ENCODE results near the gene EVI5.
"Not testable (repeated sequence)": the region's sequence is repeated elsewhere in the genome, so short reads cannot be mapped to it uniquely, and the experiment has no call there.

EVI5 gene

GRCh38 chr1:92567211-92567868 is 217.6 kb downstream of the EVI5 start:
- no peak for DNase-seq

- DNase-seq: no peak
Observed at GRCh38 chr1:92563457-92564216, 221.3 kb downstream of the EVI5 start.

DNA sequence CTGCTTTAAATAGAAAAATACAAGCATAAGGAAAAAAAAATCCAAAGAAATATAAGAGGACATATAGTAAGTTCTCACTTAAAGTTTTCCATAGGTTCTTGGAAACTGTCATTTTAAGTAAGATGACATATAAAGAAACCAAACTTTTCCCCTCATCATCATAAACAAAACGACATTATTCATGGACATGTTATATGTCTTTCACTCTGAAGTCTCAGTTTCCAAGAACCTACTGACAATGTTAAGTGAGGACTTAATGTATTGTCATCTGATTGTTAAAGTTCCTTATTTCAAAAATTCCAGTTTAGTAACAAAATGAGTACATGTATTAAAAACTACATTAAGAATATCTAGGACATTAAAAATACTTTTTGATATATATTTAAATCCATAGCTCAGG is 228.6 kb downstream of the EVI5 start:
- DNase-seq: no peak

DNA sequence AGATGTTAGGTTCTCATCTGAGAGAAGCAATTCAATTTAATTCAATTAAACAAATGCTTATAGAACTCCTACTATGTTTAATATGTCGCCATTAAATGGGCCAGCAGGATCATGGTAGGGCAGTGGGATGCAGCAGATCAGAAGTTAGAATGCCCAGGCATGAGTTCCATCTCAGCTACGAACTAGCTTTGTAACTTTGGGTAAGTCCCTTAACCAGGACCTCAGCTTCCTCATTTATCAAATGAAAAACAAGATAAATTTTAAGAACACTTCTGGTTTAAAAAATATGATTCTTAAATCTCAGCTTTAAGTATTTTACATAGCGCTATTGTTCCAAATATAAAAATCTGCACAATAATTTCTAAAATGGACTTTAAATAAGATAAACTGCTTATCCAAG is 230.7 kb downstream of the EVI5 start:
- DNase-seq: no peak

DNA sequence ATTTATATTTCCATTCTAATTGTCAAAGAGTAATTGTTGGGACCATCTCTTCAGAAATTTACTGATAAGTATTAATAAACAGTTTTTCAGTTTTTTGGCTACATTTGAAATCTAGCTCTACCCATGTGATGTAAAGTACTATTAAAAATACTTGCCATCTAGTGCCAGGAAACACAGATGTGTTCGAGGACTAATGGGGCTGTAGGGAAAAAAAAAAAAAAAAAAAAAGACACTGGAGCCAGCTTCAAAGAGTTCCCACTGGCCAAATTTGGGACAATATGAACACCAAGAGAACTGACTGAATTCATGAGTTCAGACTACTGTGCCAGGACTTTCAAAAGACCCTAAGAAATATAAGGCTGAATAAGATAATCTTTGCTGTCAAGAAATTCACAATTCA is 233.0 kb downstream of the EVI5 start:
- no peak for DNase-seq

DNA sequence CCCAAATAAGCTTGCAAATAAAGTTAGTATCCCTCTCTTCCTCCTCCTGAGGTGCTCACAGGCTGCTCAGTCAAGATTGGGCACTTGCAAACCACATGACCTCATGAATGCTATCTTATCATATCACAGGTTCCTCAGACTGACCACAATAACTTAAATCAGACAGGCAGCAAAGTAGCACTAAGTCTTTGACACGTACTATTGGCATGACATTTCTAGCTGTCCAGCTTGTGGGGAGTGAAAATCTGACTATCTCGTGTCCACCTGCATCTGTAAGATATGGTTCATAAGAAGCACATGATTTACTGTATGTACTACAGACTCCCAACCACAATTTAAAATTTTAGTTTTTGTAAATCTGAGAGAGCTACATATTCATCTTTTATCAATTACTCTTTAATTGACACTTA is 240.1 kb downstream of the EVI5 start:
- peak in 1 of 2 donors; percentile 10 for DNase-seq

- DNase-seq: no peak
Observed at GRCh38 chr1:92543131-92544055, 241.5 kb downstream of the EVI5 start.

- peak in 1 of 2 donors; percentile 34 for DNase-seq
Observed at GRCh38 chr1:92538413-92539061, 246.4 kb downstream of the EVI5 start.

DNA sequence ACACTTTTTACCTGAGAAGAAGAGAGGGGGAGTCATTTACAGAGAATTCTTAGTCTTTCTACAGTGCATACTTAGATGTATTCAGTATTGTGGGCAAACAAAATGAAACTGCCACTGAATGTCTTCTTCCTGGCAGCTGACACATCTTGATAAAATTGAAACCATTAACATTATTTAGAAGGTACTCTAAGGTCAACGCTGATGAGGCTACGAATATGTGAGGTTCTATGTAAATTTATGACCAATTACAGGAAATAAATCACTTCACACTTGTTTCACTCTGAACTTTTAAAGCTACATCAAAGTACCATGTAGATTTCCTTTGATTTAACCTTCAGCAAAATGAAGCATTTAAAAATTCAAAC is 246.9 kb downstream of the EVI5 start:
- peak; percentile 5 to 74 for DNase-seq

- peak; percentile 4 to 81 for DNase-seq
Observed at GRCh38 chr1:92536980-92537884, 247.7 kb downstream of the EVI5 start.

DNA sequence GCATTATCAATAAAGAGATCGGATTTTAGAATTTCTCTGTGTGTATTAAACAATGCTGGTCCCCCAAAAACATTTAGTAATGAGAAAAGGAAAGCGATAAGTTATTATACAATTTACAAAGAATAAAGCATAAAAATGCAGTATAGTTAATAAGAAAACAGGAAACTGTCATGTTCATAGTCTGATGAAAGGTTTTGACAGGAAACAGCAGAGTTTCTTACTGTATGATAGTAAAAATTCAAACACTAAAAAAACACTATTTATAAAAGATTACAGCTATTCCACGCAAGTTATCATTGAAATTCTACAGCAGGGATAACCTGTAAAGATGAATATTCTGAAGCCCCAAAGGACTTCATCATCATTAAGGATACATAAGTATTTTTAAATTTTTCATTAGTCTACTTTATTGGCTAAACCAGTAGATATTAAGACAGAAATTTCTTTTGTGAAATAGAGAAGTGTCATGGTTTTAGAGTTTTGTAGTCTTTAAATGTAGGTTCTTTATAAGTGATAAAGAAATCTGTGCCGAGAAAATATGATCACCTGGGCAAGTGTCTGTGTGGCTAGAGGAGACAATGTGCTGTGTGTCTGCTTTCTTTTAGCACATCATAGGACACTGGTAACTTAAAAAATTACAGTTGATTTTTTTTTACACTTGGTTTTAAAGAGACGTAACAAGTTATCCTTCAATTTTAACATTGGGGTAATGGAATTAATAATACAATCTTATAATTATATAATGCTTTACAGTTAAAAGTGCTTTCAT is 248.5 kb downstream of the EVI5 start:
- peak in 1 of 2 donors; percentile 37 for DNase-seq

DNA sequence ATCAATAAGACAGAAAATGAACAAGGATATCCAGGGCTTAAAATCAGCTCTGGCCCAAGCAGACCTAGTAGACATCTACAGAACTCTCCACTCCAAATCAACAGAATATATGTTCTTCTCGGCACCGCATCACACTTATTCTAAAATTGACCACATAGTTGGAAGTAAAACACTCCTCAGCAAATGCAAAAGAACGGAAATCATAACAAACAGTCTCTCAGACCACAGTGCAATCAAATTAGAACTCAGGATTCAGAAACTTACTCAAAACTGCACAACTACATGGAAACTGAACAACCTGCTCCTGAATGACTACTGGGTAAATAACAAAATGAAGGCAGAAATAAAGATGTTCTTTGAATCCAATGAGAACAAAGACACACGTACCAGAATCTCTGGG is 252.5 kb downstream of the EVI5 start:
- peak in 1 of 2 donors; percentile 36 for DNase-seq

- not testable (repeated sequence) for DNase-seq
Observed at GRCh38 chr1:92531939-92532338, 253.0 kb downstream of the EVI5 start.

DNA sequence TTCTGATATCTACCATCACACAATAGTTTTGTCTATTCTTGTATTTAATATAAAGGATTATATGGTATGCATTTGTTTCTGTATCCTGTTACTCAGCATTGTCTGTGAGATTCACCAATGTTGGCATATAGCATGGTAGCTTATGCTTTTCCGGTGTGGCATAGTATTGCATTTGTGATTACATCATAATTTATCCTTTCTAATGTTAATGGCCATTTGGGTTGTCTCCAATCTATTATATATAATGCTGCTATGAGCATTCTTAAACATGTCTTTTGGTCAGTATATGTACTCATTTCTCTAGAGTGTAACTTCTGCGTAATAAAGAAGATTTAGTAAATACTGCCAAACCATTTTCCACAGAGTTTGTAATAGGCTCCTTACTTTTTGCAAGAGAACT is 257.2 kb downstream of the EVI5 start:
- no peak for DNase-seq

DNA sequence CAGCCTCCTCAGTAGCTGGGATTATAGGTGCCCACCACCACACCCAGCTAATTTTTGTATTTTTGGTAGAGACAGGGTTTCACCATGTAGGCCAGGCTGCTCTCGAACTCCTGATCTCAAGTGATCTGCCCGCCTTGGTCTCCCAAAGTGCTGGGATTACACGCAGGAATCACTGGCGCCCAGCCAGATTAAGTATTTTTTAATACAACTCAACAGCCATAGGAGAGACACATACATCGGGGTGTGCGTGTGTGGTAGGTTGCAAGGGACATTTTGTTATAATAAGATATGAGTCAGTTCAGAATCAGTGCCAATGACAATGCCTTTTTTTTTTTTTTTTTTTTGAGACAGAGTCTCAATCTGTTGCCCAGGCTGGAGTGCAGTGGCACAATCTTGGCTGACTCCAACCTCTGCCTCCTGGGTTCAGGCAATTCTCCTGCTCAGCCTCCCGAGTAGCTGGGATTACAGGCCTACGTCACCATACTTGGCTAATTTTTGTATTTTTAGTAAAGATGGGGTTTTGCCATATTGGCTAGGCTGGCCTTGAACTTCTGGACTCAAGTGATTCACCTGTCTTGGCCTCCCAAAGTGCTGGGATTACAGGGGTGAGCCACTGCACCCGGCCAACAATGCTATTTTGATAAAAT is 259.8 kb downstream of the EVI5 start:
- not testable (repeated sequence) for DNase-seq

GRCh38 chr1:92519043-92519442 is 265.9 kb downstream of the EVI5 start:
- no peak for DNase-seq

DNA sequence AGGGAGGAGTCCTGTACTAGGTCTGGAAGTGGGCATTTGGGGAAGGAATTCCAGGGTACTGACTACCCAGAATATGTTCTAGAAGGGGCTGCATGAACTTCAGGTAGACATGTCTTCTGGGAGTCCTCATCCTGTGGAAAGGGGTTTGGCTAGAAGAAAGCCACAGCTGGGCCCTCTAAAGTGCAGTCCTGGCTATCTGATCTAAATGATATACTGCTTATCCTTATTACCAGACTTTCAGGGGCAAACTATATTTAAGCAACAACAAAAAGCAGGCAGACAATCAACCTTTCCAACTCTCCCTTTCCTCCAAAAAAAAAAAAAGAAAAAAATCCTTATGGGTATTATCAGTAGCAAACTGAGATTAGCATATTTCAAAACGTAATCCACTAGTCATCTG is 268.3 kb downstream of the EVI5 start:
- DNase-seq: no peak

GRCh38 chr1:92515796-92516201 is 269.1 kb downstream of the EVI5 start:
- no peak for DNase-seq

DNA sequence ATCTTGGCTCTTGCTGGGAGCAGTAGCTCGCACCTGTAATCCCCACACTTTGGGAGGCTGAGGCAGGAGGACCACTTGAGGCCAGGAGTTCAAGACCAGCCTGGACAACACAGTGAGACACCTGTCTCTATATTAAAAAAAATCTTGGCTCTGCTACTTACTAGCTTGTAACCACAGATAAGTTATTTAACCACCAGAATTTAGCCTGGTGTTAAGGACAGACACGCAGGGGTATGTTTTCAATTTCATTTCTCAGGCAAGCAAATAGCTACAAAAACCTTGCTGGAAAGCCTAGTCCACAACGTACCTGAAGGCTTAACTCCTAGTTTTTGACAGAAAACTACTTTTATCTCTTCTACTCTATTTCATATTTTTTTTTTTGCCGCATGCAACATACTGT is 273.4 kb downstream of the EVI5 start:
- DNase-seq: no peak

GRCh38 chr1:92509619-92510018 is 275.3 kb downstream of the EVI5 start:
- no peak for DNase-seq

Measured in CD4-positive, alpha-beta T cell treated with Interferon alpha-2 for 1 hour (primary cell).